HG02884 (cell line): ENCODE data around the gene WSB2.

Experiments used
- ATAC-seq: cut with Tn5 transposase; IDR thresholded peaks from one replicate; pipeline ENCODE4 v1.9.1; 2021; ENCODE audit warnings: mild to moderate bottlenecking, moderate library complexity; ENCODE audit not compliant: unreplicated experiment

The WSB2 gene

DNA sequence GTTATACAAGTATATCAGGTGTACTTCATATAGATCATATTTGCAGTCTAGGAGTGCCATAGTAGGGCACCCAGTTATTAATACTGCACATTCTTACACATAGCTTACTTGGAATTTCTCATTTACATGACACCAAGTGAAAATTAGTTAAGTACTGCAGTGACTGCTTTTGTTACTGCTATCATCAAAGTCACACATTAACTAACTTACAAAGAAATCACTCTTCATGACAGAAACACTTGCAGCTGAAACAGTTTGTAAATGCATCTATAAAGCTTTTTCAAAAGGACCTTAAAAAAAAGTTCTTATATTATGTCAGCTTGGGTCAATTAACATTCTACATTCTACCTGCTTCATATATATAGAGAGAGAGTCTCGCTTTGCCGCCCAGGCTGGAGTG is 62.3 kb downstream of the WSB2 start:
- ATAC-seq = no peak

DNA sequence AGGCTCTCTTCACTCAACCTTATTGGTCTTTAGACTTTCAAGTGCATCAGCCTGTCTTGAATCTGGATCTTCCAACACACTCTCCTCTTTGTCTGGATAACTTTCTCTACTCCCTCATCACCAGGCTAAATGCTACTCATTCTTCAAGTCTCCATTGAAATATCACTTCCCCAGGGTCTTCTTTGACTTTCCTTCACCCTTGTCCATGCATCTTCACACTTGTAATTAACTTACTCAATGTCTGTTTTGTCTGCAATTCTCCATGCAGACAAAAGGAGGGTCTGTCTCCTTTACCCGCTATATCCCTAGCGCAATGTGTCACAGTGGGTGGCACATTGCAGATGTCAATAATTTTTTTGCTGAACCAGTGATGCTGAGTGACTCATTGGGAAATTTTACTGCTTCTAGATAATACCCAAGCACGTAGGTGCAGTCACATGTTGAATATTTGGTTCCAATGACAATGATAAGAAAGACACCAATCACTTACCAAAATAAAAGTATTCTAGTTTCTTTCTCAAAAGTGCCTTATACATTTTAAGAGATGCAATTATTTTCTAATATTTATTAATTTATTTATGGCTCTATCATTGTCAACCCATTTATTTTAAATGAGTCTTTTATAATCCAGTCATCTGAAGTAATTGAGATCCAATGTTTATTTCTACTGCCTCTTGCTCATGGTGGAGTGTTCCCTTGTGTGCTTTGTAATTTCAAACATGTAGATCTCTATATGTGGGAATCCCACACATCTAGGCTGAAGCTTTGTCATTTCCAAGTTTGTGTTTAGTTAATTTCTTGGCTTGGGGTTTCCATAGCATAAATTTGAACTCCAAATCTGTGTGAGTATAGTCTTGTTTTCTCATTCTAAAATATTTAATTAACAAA is 66.2 kb downstream of the WSB2 start:
- ATAC-seq = no peak

DNA sequence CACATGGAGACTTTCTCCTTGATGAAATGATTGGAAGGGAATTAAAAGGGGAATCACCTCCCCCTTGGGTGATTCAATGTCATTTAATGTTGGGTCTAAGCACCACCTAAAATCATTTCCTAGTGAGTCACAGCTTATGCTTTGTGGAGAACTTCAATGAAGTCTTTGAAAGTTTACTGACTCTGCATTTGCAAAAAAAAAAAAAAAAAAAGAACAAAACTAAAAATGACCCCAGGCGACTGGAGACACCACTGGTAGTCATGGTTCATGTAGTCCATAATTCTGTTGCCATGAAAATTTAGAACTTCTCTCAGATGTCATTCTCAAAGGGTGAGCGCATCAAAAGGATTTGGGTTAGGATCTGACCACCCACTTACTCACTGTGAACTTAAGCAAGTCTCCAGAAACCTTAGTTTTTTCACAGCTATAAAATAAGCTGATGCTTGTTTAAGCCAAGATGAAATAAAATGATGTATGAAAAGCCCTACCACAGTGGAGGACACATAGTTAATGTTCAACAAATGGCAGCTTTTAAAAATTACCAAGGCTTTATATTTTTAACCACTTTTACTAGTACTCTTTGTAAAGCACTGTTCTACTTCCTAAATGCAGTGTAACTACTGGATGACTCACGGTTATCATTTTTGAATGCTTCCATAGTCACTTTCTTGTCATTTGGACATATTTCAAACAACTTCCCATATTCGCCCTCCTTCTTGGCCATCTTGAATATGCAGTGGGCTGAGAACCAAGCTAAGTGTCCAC is 74.1 kb downstream of the WSB2 start:
- no peak for ATAC-seq

DNA sequence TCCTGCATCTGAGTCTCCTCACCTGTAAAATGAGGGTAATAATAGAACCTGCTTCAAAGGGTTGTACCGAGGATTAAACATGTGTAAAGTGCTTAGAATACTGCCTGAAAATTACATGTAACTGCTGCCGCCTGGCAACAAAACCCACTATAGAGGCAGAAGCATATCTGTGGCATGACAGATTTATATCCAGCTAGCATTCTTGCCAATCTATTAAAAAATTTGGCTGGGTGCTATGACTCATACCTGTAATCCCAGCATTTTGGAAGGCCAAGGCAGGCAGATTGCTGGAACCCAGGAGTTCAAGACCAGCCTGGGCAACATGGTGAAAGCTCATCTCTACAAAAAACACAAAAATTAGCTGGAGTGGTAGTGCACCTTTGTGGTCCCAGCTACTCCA is 75.8 kb downstream of the WSB2 start:
- no peak for ATAC-seq
